ENCODE results near the gene MAPK9.
"Not testable (repeated sequence)": the region's sequence is repeated elsewhere in the genome, so short reads cannot be mapped to it uniquely, and the experiment has no call there.

The MAPK9 gene

GRCh38 chr5:180213256-180213600, 78.7 kb downstream of the MAPK9 start:
- no peak for TF ChIP-seq CTCF (IDR thresholded peaks at IDR 0.05; ENCODE audit: low read depth, low read length)
- no peak overlapping the region for H3K4me3 ChIP-seq (replicated peaks in 1 of 2; ENCODE audit: low read depth in 2 of 2, low read length in 2 of 2)
- DNase-seq (ENCODE audit: low read depth in 2 of 2): no peak

- TF ChIP-seq CTCF (IDR thresholded peaks at IDR 0.05; ENCODE audit: low read depth, low read length): no peak
Observed at GRCh38 chr5:180212363-180213255, 79.3 kb downstream of the MAPK9 start.

GRCh38 chr5:180211761-180212035, 80.2 kb downstream of the MAPK9 start:
- H3K4me3 ChIP-seq (replicated peaks in 1 of 2; ENCODE audit: low read depth in 2 of 2, low read length in 2 of 2): no peak overlapping the region
- no peak for TF ChIP-seq CTCF (IDR thresholded peaks at IDR 0.05; ENCODE audit: low read depth, low read length)
- DNase-seq (ENCODE audit: low read depth in 2 of 2): no peak

More at GRCh38 chr5:180212363-180213255, 79.3 kb downstream of the MAPK9 start:
- no peak overlapping the region for H3K4me3 ChIP-seq (replicated peaks in 1 of 2; ENCODE audit: low read depth in 2 of 2, low read length in 2 of 2)
- peak in 1 of 2 donors; percentile 53 for DNase-seq (ENCODE audit: low read depth in 2 of 2)

- DNase-seq (ENCODE audit: low read depth in 2 of 2): no peak
- no peak overlapping the region for H3K4me3 ChIP-seq (replicated peaks in 1 of 2; ENCODE audit: low read depth in 2 of 2, low read length in 2 of 2)
- no peak for TF ChIP-seq CTCF (IDR thresholded peaks at IDR 0.05; ENCODE audit: low read depth, low read length)
Observed at GRCh38 chr5:180210961-180211760, 80.7 kb downstream of the MAPK9 start.

GRCh38 chr5:180210077-180210476, 81.8 kb downstream of the MAPK9 start:
- not testable (repeated sequence) for DNase-seq (ENCODE audit: low read depth in 2 of 2); H3K4me3 ChIP-seq (replicated peaks in 1 of 2; ENCODE audit: low read depth in 2 of 2, low read length in 2 of 2)

- DNase-seq (ENCODE audit: low read depth in 2 of 2): peak; percentile 57 to 70
- no peak for TF ChIP-seq CTCF (IDR thresholded peaks at IDR 0.05; ENCODE audit: low read depth, low read length)
- peak within 1 kb of the TSS; percentile 24 to 37 for H3K4me3 ChIP-seq (replicated peaks in 1 of 2; ENCODE audit: low read depth in 2 of 2, low read length in 2 of 2)
Observed at GRCh38 chr5:180209137-180209581, 82.7 kb downstream of the MAPK9 start, which contains the start of gene RASGEF1C. Gene RASGEF1C (minus strand): TSS chr5:180209211. CDS start chr5:180138052, 71,159 bp downstream.

GRCh38 chr5:180208435-180209081, 83.3 kb downstream of the MAPK9 start:
- peak in 1 of 2 donors; percentile 11 for DNase-seq (ENCODE audit: low read depth in 2 of 2)
- peak; percentile 22 for TF ChIP-seq CTCF (IDR thresholded peaks at IDR 0.05; ENCODE audit: low read depth, low read length)
- peak overlapping the region; percentile 24 to 37 for H3K4me3 ChIP-seq (replicated peaks in 1 of 2; ENCODE audit: low read depth in 2 of 2, low read length in 2 of 2)

Data from cardiac fibroblast (primary cell).